Stimulated activated CD4-positive, alpha-beta T cell treated with anti-CD3 and anti-CD28 coated beads, TNF-alpha, amount 100 ng/mL, for 24 hours (primary cell): ENCODE data around the gene ASTL.

Source experiments
- DNase-seq, 3 experiments: peaks; one replicate each; pipeline ENCODE4 v3.0.0-alpha.2; 2020; ENCODE audit warnings: low read depth in 3 of 3

Gene ASTL

GRCh38 chr2:96083064-96083939 lies 55.0 kb downstream of the ASTL start:
- no peak for DNase-seq

GRCh38 chr2:96082211-96083063 lies 55.9 kb downstream of the ASTL start:
- DNase-seq = no peak

- DNase-seq = no peak
Observed at GRCh38 chr2:96081042-96081441, 57.3 kb downstream of the ASTL start.

GRCh38 chr2:96075199-96075771 lies 63.0 kb downstream of the ASTL start:
- no peak for DNase-seq

GRCh38 chr2:96074156-96074555 lies 64.1 kb downstream of the ASTL start:
- DNase-seq = no peak

GRCh38 chr2:96073170-96073775 lies 65.0 kb downstream of the ASTL start:
- DNase-seq = no peak
